Measurements from ENCODE around the gene SOX9. TPM values are rescaled to one million over a fixed set of nuclear protein-coding genes. Genes with fewer than 3 reads are reported as not detected.

Gene SOX9
- total RNA-seq (2014; rRNA removed; shearing (Covaris generic)): 66.6 and 82.5 TPM in 2 replicates

DNA sequence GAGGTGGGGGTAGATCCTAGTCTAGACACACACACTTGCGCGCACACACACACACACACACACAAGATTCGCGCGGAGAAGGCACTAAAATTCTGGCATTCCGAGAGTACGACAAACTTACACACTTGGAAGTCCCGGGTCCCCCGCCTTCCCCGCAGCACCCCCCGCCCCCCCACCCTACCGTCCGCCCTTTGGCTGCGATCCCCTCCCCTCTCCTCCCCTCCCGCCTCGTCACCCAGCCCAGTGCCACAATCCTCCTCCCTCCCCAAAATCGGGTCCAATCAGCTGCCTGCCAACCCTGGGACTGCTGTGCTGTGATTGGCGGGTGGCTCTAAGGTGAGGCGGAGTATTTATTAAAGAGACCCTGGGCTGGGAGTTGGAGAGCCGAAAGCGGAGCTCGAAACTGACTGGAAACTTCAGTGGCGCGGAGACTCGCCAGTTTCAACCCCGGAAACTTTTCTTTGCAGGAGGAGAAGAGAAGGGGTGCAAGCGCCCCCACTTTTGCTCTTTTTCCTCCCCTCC is at the start of gene SOX9:
TSS of gene SOX9 (plus strand) at position 379 of the 522 bp plus-strand sequence. CDS start 372 bp downstream, outside the sequence.
- peak; percentile 94 for DNase-seq (ENCODE audit: low spot score)

DNA sequence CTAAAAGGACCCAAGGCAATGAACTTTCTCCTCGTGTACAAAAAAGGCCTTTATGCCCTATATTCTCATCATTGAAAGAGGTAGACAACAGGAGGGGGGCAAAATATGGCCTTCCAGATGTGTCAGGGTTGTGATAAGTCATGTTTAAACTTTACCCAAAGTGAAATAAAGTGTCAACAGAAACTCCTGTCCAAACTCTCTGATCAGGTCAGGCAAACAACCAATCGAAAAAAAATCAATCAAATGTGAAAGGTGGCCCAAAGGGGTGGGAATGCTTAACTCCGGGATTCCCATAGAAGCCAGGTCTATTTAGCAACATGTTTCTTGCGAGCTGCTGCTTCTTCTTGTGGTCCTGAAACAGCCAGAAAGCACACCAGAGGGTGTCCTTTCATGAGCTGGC is 49.5 kb upstream of the SOX9 start:
- DNase-seq (ENCODE audit: low spot score): no peak

DNA sequence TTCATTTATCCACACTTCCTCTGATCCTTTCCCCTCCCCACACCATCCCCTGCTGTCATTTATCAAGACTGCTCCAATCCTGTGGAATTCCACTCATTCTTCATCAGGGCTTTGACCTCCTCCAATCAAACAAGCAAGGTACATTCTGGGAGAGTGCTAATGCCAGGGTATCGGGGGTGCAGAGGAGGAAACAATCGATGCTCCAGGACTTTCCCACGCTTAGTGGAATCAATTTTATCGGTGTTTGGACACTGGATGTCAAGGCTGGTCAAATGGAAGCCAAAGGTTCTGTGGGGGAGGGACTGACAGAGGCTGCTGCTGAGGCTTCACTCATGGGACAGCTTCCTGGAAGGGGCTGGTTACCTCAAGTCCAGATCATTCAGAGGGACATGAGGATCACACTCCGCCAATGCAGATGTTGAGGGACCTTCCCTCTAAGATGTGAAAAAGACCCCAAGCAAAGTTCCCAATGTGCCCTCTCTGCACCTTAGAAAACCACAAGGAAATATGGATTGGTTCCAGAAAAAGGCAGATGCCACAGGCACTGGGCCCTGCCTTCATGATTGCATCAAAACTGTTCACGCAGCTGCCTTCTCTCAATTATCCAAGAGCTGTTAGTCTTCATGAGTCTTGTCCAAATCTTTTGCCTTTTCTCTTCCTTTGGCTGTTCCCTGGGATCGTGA is 44.7 kb upstream of the SOX9 start:
- no peak for DNase-seq (ENCODE audit: low spot score)

DNA sequence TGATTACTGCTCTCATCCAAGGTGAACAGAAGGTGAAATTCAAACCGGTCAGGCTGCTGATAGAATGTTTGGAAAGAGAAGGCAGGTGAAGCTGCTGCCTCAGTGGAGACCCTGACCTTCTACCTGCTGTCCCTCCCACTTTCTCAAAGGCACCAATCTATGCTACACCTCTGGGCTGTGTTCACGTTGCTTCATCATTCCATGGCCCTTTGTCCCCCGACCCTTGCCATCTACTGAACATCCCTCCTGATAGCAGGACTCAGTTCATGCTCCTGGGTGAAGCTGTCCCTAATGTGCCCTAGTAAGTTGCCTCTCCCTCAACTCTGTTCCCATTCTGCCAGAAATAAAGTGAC is 44.2 kb upstream of the SOX9 start:
- DNase-seq (ENCODE audit: low spot score): no peak

DNA sequence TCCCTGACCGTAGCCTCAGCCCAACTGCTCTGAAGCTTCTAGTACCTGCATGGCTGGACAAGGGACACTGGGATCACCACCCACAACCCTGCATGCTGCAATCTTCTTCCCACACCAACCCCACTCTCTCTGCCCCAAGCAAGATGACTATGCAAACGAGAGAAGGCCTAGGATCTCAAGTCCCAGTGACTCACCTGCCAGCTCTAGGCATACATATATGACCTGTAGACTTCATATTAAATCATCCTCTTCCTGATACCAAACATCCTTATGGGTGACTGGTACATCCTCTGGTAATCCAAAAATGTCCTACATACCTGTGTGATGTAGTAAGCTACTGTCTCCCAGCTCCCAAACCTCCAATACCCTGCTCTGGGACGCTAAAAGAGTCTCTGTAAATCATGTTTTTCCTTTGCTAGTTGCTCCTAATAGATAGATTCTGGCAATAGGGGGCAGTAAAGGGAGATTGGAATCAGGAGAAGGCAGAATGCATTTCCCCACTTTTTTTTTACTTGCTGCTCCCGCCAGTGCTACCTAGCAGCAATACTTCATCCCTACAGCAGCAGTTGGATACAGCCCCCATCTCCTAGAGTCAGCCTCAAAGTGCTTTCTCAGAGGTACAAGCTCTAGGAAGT is 43.4 kb upstream of the SOX9 start:
- DNase-seq (ENCODE audit: low spot score): no peak

DNA sequence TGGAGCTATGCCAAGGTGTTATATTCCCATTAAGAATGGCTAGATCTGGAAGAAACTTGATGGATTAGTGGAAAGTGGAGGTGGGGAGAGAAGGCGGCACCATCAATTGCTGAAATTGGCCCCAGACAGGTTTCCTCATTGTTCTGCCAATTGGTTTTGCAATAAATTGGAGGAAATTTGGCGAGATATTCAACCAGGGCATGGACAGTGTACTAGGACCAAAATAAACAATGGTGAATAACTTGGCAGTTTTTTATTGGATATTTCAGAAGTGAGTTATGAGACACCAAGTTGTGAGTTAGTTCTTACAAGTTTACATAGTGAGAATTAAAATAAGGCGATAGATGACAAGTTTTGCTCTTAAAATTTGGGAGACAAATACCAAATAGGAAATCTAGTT is 41.1 kb upstream of the SOX9 start:
- DNase-seq (ENCODE audit: low spot score): no peak

DNA sequence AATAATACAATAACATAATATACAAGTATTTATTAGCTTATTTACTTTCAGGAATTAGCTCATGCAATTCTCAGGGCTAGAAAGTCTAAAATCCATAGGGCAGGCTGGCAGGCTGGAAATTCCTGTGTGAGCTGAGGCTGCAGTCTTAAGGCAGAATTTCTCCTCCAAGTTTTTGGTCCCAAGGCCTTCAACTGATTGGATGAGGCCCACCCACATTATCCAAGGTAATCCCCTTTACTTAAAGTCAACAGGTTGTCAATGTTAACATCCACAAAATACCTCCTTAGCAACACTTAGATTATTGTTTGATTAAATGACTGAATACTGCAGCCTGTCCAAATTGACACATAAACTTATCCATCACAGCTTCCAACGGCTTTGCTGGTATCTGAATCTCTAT is 32.9 kb upstream of the SOX9 start:
- no peak for DNase-seq (ENCODE audit: low spot score)

DNA sequence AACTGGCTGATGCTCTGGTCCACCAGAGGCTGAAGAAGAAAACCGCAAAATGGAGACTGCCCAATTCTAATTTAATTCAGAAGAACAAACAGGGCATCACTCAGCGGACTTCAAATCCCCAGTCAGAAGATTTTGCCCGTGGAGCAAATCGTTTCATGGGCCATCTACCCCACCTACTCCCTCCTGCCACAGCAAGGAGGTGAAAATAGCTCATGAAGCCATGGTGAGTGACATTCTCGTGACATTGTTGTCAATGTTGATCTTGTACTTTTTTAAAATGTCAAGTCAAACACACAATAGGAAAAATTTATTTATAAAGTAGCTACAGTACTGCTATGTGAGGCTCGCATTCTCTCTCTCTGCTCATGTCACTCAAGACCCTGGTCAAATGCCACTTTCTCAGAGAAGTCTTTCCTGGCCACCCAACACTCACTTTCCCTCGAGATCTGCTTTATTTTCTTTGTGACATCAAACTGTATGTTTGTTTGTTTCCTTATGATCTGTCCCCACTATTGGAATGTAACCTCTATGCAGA is 31.3 kb upstream of the SOX9 start:
- no peak for DNase-seq (ENCODE audit: low spot score)

DNA sequence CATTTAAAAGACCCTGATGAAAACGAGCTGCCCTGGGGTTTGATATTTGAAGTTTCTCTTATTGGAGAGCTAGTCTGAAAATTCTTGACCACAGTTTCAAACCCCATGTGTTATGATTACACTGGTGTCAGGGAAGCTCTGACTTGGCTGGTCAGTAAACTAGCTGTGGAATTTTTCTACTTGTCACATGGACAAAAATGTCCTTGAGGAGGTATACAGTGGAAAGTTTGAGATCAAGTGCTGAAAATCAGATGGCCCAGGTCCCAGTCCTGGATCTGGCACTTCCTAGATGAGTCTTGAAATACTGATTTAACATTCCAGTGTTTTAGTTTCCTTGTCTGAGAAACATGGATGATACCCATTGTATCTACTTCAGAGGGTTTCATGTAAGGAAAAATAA is 30.7 kb upstream of the SOX9 start:
- no peak for DNase-seq (ENCODE audit: low spot score)

DNA sequence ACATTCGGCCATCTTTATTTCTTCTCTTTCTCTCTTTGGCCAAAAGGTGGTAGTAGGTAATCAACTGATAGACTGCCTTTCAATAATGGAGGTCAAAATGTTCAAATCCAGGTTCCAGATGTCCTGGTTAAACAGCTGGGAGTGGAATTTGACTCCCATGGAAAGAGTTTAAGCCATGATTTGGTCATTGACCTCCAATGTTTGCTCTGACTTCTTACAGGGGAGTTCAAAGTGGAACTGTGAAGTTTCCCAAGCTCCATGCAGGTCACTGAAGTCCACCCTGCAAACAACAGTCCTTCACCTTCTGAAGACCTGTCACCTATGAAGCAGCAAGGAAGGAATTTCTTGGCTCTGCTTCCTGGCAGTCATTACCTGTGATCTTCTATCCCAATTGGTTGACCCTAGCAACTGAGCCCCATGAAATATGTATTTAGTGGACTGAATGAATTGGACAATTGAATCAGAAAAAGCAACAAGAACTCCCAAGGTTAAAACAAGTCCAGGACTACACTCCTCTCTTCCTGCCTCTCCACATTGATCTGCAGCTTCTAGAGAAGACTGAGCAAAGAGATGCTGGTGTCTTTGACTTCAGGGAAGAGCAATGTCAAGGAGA is 28.0 kb upstream of the SOX9 start:
- no peak for DNase-seq (ENCODE audit: low spot score)

DNA sequence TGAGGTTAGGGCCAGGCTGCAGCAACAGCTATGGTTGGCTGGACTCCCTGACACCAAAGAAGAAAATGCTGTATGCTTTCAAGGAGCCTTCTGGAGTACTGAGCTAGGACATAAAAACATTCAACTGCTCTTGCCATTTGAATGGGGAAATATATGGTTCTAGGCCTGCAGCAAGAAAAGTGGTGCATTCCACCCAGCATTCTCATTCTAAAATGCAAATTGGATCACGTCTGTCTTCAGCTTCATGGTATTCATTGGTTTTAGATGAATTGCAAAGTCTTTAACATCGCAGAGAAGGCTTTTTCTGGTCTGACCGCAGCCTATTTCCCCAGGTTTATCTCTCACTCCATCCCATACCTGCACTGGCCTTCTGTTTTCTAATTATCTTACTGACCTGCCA is 27.1 kb upstream of the SOX9 start:
- DNase-seq (ENCODE audit: low spot score): no peak

DNA sequence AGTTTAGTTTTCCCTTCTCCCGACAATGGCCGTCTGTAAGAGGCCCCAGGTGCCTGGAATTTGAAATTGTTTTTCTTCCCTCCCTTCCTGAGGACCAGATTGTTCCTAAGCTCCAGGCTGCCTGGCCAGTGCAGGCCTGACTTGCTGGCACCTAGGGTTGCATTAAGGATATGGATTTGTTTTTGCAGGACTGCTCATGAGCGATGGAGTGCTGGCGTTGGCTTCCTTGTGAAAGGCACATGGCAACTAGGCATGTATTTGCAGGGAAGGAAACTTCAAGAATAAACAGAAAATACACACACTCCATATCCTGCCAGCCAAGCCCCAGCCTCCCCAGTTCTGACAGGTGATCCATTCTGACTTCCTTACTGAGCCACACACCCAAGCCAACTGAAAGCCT is 25.5 kb upstream of the SOX9 start:
- no peak for DNase-seq (ENCODE audit: low spot score)

DNA sequence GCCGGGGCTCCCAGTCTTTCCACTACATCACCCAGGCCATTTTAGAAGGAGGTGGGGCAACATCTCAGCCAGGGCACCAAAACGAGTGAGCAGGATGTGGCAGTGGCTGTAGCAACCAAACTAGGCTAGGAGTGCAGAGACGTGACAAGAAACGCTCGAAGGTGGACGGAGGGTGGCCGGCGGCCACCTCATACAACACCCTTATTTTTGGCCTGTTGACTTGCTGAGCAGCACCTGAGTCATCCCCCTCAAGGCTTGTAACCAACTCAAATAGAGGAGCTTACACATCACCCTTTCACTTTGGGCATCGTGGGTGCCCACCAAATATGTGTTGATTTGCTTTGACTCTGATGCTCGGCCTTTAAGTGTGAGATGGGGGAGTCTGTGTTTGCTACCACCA is 23.7 kb upstream of the SOX9 start:
- no peak for DNase-seq (ENCODE audit: low spot score)

DNA sequence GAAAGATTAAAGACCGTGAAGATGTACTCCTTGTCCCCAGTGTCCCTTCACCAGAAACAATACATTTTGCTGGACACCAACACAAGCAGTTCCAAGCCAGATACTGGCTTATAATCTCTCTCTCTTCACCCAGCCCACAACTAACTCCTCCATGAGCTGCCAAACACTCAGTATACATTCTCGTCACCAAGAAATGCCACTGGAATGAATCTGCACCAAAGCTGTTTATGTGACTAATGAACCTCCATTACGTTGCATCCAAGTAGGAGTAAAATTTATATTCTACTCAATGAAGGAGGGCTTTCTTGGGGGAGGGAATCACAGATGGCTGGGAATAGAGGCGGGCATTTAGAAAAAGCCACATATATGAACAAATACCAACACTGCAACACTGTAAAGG is 20.9 kb upstream of the SOX9 start:
- no peak for DNase-seq (ENCODE audit: low spot score)

DNA sequence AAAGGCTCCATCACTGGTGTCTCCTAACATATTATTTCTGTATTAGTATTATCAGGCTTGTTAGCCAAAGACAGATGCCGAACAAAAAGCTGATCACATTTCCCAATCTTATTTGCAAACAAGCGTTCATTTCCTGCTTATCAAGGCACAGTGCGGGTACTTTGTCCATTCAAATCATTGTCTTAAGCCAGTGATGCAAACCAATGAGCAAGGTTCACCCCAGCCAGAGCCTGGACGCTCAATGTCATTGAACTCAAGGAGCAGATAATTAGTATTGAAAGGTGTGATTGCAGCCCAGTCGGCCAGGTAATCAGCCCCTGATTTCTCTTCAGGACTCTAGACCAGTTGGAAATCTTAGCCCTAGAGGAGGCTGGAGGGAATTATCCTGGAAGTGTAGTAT is 20.4 kb upstream of the SOX9 start:
- DNase-seq (ENCODE audit: low spot score): no peak

DNA sequence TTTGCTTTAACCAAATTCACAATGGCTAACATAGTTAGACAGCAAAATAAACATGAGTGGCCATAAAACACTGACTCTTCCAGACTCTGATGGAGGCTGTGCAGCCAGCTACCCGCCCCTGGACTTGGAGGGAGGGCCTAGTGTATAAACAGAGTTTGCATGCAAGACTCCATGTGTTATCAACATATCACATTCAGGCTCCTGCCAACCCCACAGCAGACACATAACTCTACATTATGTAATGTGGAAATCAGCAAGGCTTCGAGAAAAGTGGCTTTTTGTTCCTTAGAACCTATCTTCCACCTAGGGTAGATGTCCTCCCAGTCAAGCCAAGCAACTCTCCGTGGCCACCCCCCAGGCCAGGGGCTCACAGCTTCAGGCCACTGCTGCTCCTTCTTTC is 19.3 kb upstream of the SOX9 start:
- no peak for DNase-seq (ENCODE audit: low spot score)

DNA sequence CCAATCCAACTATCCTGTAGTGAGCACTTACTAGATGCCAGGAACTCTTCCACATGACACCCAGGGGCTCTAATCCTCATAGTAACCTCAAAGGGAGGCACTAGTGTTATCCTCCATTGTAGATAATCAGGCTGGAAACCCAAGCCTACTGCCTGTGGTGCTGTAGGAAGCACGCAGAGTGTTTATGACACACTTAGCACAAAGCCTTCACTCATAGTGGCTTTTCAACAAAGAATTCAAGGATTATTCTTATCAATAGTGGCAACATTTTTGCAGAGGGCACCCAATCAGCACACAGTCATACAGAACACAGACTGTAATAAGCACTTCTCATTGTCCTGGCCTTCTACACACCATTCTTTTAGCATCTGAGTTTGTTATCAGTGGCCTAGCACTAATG is 18.5 kb upstream of the SOX9 start:
- no peak for DNase-seq (ENCODE audit: low spot score)

DNA sequence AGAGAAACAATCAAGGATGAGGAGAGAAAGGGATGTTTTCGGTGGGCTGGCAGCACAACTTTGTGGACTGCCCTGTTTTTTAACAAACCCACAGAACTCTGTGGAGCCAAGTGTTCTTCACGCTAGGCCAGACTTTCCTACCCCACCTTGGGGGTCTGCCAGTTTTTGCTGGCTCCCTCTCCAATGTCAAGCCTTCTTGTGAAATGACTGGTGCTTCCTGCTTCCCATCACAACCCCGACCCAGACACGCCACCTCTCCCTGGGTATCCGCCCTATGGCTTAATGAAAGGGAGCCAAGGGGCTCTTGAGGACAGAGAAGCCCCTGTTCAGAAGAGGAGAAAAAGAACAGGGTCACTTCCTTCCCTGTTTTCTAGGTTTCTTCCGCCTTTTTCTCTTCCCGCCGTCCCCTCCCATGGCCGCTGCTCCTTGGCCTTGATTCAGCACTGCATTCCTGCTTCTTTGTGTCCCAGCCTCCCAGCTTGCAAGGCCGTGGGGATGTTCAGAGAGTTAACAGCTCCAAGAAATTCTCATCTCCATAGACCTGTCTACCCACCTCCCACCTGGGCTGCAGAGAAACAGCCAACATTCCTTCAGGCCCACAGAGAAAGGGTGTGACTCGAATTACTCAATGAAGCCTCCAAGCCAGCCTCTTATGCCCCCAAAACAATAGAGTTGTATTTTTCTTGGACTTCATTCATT is 16.5 kb upstream of the SOX9 start:
- DNase-seq (ENCODE audit: low spot score): no peak

DNA sequence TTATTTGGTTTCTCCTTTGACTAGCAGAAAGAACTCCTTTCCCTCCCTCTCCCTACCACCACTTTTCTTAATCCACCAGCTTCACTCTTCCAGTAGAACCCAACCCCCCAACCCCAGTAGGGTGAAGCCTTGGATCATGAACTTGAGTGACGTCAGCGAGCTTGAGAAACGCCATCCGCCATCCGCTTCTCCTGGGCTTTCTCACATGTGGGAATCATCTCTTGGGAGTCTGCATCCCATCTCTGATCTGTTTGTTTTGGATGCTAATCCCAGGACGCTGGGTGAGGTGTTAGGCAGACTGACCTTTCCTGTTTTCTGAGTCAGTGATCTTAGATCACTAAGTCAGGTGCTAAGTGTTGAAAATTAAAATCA is 16.0 kb upstream of the SOX9 start:
- DNase-seq (ENCODE audit: low spot score): no peak

DNA sequence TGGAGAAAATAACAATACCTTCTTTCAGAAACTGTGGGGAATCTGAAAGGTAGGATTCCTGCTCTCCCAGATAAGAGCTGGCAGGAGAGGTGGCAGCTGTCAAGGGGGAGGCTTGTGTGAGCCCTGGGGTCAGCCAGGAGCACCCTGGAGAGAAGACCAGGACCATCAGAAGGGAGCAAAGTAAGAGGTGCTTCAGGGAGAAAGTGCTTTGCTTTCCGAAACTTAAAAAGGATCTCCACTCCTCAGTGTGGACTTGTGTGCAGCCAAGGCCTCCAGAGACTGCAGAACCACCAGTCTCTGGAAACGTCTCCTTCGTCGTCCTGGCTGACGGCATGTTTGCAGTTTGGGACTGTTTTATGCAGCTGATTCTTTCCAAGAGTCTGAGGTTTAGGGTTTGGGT is 13.7 kb upstream of the SOX9 start:
- DNase-seq (ENCODE audit: low spot score): no peak

DNA sequence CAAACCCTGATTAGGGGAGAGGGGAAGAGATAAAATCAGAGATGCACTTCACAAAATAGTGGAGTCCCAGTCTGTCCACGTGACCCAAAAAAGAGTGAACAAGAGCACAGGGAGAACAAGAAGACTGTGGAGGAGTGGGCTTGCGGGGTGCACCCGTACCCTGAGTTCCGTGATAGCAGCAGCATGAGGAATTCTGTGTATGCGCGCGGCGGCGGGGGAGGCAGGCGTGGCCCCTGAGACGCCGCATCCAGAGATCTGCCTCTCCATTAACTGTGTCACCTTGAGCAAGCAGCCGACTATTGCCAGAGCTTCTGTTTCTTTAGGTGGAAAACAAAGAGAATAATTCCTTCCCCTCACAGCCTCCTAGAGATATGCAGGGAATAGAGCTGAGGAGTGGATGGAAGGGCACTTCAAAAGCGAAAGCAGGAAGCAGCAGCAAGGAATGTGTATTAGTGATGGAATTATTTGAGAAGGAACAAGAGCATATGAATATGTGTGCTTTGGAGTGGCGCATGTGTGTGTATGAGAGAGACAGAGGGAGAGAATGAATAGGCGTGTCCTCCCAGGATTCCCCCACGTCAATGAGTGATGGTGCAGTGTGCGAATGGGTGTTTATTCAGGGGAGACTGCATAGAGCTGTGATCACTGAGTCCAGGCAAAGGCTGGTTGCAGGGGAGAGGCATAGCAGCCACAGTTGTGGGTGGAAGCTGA is 10.4 kb upstream of the SOX9 start:
- DNase-seq (ENCODE audit: low spot score): no peak

DNA sequence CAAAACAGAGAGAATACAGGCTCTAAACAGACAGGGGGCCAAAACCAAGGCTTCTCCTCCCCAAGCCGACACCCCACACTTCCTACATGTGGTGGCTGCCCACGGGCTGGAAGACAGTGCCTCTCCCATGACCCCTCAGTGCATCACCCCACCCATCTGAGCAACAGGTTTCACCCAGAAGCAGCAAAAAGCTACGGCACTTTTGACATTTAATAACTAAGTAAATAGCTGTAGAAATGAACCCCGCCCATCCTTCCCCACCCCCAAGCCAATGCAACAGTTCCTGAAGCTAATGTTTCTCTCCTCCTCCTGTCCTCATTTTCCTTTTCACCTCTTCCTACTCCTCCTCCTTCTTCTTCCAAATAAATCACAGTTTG is 9.9 kb upstream of the SOX9 start:
- no peak for DNase-seq (ENCODE audit: low spot score)

All from HT-29 (cell line).